Right forelimb (tissue), 1 donor: ENCODE results near the gene MOCS2.

Experiments used
- DNase-seq: peaks from one replicate; pipeline ENCODE4 v3.0.0-alpha.2; 2018

Gene MOCS2

GRCh38 chr5:53092242-53092641 is 17.3 kb downstream of the MOCS2 start:
- no peak for DNase-seq

GRCh38 chr5:53091289-53091688 is 18.3 kb downstream of the MOCS2 start:
- DNase-seq: no peak

- no peak for DNase-seq
Observed at GRCh38 chr5:53090229-53090628, 19.3 kb downstream of the MOCS2 start.

- DNase-seq: no peak
Observed at GRCh38 chr5:53089481-53089991, 20.0 kb downstream of the MOCS2 start.

GRCh38 chr5:53087621-53088121 is 21.9 kb downstream of the MOCS2 start:
- DNase-seq: peak; percentile 47

GRCh38 chr5:53087171-53087570 is 22.4 kb downstream of the MOCS2 start:
- no peak for DNase-seq

- DNase-seq: no peak
Observed at GRCh38 chr5:53084546-53085255, 24.9 kb downstream of the MOCS2 start.

- DNase-seq: no peak
Observed at GRCh38 chr5:53083927-53084326, 25.6 kb downstream of the MOCS2 start.

GRCh38 chr5:53080271-53080670 is 29.3 kb downstream of the MOCS2 start:
- no peak for DNase-seq

- no peak for DNase-seq
Observed at GRCh38 chr5:53076014-53076583, 33.5 kb downstream of the MOCS2 start.

- no peak for DNase-seq
Observed at GRCh38 chr5:53073348-53073747, 36.2 kb downstream of the MOCS2 start.

GRCh38 chr5:53071738-53072137 is 37.8 kb downstream of the MOCS2 start:
- DNase-seq: no peak

GRCh38 chr5:53071298-53071697 is 38.3 kb downstream of the MOCS2 start:
- no peak for DNase-seq

GRCh38 chr5:53069626-53070025 is 39.9 kb downstream of the MOCS2 start:
- peak; percentile 55 for DNase-seq

- no peak for DNase-seq
Observed at GRCh38 chr5:53068291-53068836, 41.2 kb downstream of the MOCS2 start.

GRCh38 chr5:53067641-53068040 is 41.9 kb downstream of the MOCS2 start:
- no peak for DNase-seq

GRCh38 chr5:53066088-53066487 is 43.5 kb downstream of the MOCS2 start:
- no peak for DNase-seq

- no peak for DNase-seq
Observed at GRCh38 chr5:53063791-53064190, 45.8 kb downstream of the MOCS2 start.

GRCh38 chr5:53063176-53063575 is 46.4 kb downstream of the MOCS2 start:
- DNase-seq: no peak

- DNase-seq: no peak
Observed at GRCh38 chr5:53059281-53059680, 50.3 kb downstream of the MOCS2 start.

- no peak for DNase-seq
Observed at GRCh38 chr5:53055365-53055764, 54.2 kb downstream of the MOCS2 start.

- no peak for DNase-seq
Observed at GRCh38 chr5:53053364-53053763, 56.2 kb downstream of the MOCS2 start.

- no peak for DNase-seq
Observed at GRCh38 chr5:53052499-53052898, 57.1 kb downstream of the MOCS2 start.

GRCh38 chr5:53048248-53048647 is 61.3 kb downstream of the MOCS2 start:
- no peak for DNase-seq
